Forelimb muscle (tissue), 1 donor: ENCODE measurements around the gene EIF2S3. TPM values are rescaled to one million over a fixed set of nuclear protein-coding genes. Genes with fewer than 3 reads are reported as not detected.

Experiments
- polyA plus RNA-seq: library from polyadenylated mRNA; unstranded; fragments of 120-200 nt; gene quantifications from one replicate; pipeline ENCODE4 v1.2.1, GENCODE V29; 2013; ENCODE audit not compliant: insufficient read length

Gene EIF2S3
- polyA plus RNA-seq, 1 donor, result 142 TPM

Other genes starting within 250 kb of the EIF2S3 start
- 13.6 TPM for gene APOO, start 147.0 kb upstream of the EIF2S3 start, polyA plus RNA-seq
- gene CXorf58, start 146.9 kb upstream of the EIF2S3 start, polyA plus RNA-seq, result not detected
- gene KLHL15, start 27.8 kb upstream of the EIF2S3 start, polyA plus RNA-seq, result 10.9 TPM
- 25.6 TPM for gene ZFX, start 94.8 kb downstream of the EIF2S3 start, polyA plus RNA-seq